CD14-positive monocyte (primary cell): ENCODE measurements around the gene FANCC. TPM values are rescaled to one million over a fixed set of nuclear protein-coding genes. Genes with fewer than 3 reads are reported as not detected.

ENCODE experiments used
- DNase-seq, 3 donors: peaks; one replicate each; pipeline ENCODE4 v3.0.0-alpha.2; 2011 to 2022
- H2AFZ ChIP-seq: 2 replicates; pipeline ENCODE4 v1.6.0; 2012; ENCODE audit warnings: mild to moderate bottlenecking, low read depth, low read length, inconsistent platforms; ENCODE audit not compliant: insufficient read depth, poor library complexity, severe bottlenecking
- H3K27ac ChIP-seq, 2 donors: 1 replicate in 1 of 2; 2 replicates in 1 of 2; pipeline ENCODE4 v1.5.1; 2012 to 2013; ENCODE audit warnings: low read length in 2 of 2, control low read depth in 1 of 2, inconsistent platforms in 1 of 2, low read depth in 1 of 2, mild to moderate bottlenecking in 1 of 2
- H3K27me3 ChIP-seq, 2 donors: one replicate each; pipeline versions ENCODE4 v1.6.0 to v1.6.1; 2011 to 2013; ENCODE audit warnings: low read length in 2 of 2; ENCODE audit not compliant: control insufficient read depth in 2 of 2, insufficient read depth in 2 of 2
- H3K36me3 ChIP-seq, 2 donors: replicated peaks in 1 of 2; 1 replicate in 1 of 2; 2 replicates in 1 of 2; pipeline versions ENCODE4 v1.5.1 to v1.6.1; 2012 to 2013; ENCODE audit warnings: low read length in 2 of 2, control low read depth in 1 of 2, inconsistent platforms in 1 of 2, mild to moderate bottlenecking in 1 of 2; ENCODE audit not compliant: insufficient read depth in 2 of 2, control insufficient read depth in 1 of 2
- H3K4me1 ChIP-seq, 2 donors: 1 replicate in 1 of 2; 2 replicates in 1 of 2; pipeline versions ENCODE4 v1.5.1 to v1.6.1; 2012 to 2013; ENCODE audit warnings: low read length in 2 of 2, control low read depth in 1 of 2, inconsistent platforms in 1 of 2, mild to moderate bottlenecking in 1 of 2, moderate library complexity in 1 of 2; ENCODE audit not compliant: insufficient read depth in 2 of 2, control insufficient read depth in 1 of 2
- H3K4me2 ChIP-seq: replicated peaks from 2 replicates; pipeline ENCODE3; 2012; ENCODE audit warnings: low read length, moderate library complexity, mild to moderate bottlenecking; ENCODE audit not compliant: poor library complexity, severe bottlenecking; ENCODE audit errors: extremely low read depth
- H3K4me3 ChIP-seq, 3 experiments: fragments of 200-600 bp in 1 of 3; sonication (generic) in 1 of 3; replicated peaks in 1 of 3; 1 replicate in 2 of 3; 2 replicates in 1 of 3; pipeline ENCODE4 v1.5.1; 2011 to 2013; ENCODE audit warnings: low read length in 3 of 3, mild to moderate bottlenecking in 3 of 3, control low read depth in 2 of 3, low read depth in 2 of 3, inconsistent platforms in 1 of 3, moderate library complexity in 1 of 3
- H3K79me2 ChIP-seq: 2 replicates; pipeline ENCODE4 v1.6.0; 2012; ENCODE audit warnings: mild to moderate bottlenecking, control low read depth, inconsistent platforms, low read length, moderate library complexity; ENCODE audit not compliant: insufficient read depth
- H3K9ac ChIP-seq: 2 replicates; pipeline ENCODE4 v1.6.0; 2017; ENCODE audit warnings: low read length, mild to moderate bottlenecking; ENCODE audit not compliant: insufficient read depth, poor library complexity, severe bottlenecking
- H3K9me3 ChIP-seq, 2 donors: replicated peaks in 1 of 2; 1 replicate in 1 of 2; 2 replicates in 1 of 2; pipeline versions ENCODE4 v1.5.1 to v1.6.1; 2012 to 2013; ENCODE audit warnings: low read length in 2 of 2, control low read depth in 1 of 2; ENCODE audit not compliant: control insufficient read depth in 1 of 2, insufficient read depth in 1 of 2
- H4K20me1 ChIP-seq: 2 replicates; pipeline ENCODE4 v1.6.0; 2012; ENCODE audit warnings: mild to moderate bottlenecking, low read length, control low read depth, moderate library complexity; ENCODE audit not compliant: insufficient read depth
- H3K27ac Mint-ChIP-seq, 7 donors: one replicate each; pipeline ENCODE4 v1.8.0; 2020; ENCODE audit warnings: mild to moderate bottlenecking in 7 of 7, mixed read lengths in 7 of 7, moderate library complexity in 6 of 7, inconsistent platforms in 2 of 7
- H3K27me3 Mint-ChIP-seq, 3 donors: one replicate each; pipeline ENCODE4 v1.8.0; 2021 to 2022; ENCODE audit warnings: low read depth in 3 of 3, mild to moderate bottlenecking in 3 of 3, mixed read lengths in 3 of 3, moderate library complexity in 3 of 3, inconsistent platforms in 1 of 3
- H3K36me3 Mint-ChIP-seq, 2 donors: one replicate each; pipeline ENCODE4 v1.8.0; 2020; ENCODE audit warnings: mixed read lengths in 2 of 2, inconsistent platforms in 1 of 2, mild to moderate bottlenecking in 1 of 2
- H3K4me1 Mint-ChIP-seq: one replicate; pipeline ENCODE4 v1.8.0; 2020; ENCODE audit warnings: mild to moderate bottlenecking, mixed read lengths
- H3K4me3 Mint-ChIP-seq, 2 donors: one replicate each; pipeline ENCODE4 v1.8.0; 2020; ENCODE audit warnings: mild to moderate bottlenecking in 2 of 2, mixed read lengths in 2 of 2, moderate library complexity in 1 of 2
- H3K9me3 Mint-ChIP-seq, 7 donors: one replicate each; pipeline ENCODE4 v1.8.0; 2020 to 2022; ENCODE audit warnings: mixed read lengths in 7 of 7, mild to moderate bottlenecking in 6 of 7, moderate library complexity in 6 of 7, inconsistent platforms in 2 of 7
- CTCF ChIP-seq: fragments of 200-600 bp; IDR thresholded peaks from one replicate; pipeline ENCODE4 v1.8.0; 2022; ENCODE audit warnings: antibody characterized with exemption, mild to moderate bottlenecking
- WGBS: methylation state at CpG from one replicate; pipeline ENCODE4 v1.1.5; 2013; ENCODE audit warnings: missing lambda C conversion rate; ENCODE audit not compliant: insufficient coverage; 5-methylcytosine and 5-hydroxymethylcytosine counted together
- intact Hi-C, 2 donors: fragments of 100-400 bp; cut with micrococcal nuclease; formaldehyde crosslinking; loops; one replicate each; pipeline versions ENCODE4 v1.15.0 to v1.15.1; 2023
- polyA plus RNA-seq, 3 donors: library from polyadenylated mRNA; depleted of rRNA in 1 of 3; unstranded in 2 of 3; stranded (reverse) in 1 of 3; fragments of 300-500 nt in 2 of 3; fragments of >200 nt in 1 of 3; fragmentation: Illumina TruSeq in 2 of 3; gene quantifications; 1 replicate in 2 of 3; 2 replicates in 1 of 3; pipeline ENCODE4 v1.2.3, GENCODE V29; 2012 to 2021

The FANCC gene
- polyA plus RNA-seq, 3 donors, result 1.2 to 2.2 (median 1.5) TPM

- H3K27ac ChIP-seq, result no peak overlapping the region
- Mint-ChIP-seq H3K27ac (no peak overlapping the region), H3K4me3 (no peak overlapping the region), H3K27me3 (no peaks in the 10 kb centered on the region), H3K9me3 (peaks cover 0 to 5% (median 2%) of the 10 kb centered on the region in 7 donors), H3K36me3 (peaks cover 5 to 8% of the 10 kb centered on the region in 2 donors), H3K4me1 (peaks cover 6% of the 10 kb centered on the region)
- no peaks in the 10 kb centered on the region for H3K79me2 ChIP-seq
- no peaks in the 10 kb centered on the region for H4K20me1 ChIP-seq
- no peak for DNase-seq
- no peaks in the 10 kb centered on the region for H3K9me3 ChIP-seq
- no peak overlapping the region for H3K4me3 ChIP-seq
- TF ChIP-seq CTCF, result no peak
- H3K9ac ChIP-seq, result no peak overlapping the region
- no peak overlapping the region for H3K4me2 ChIP-seq
- no peaks in the 10 kb centered on the region for H3K27me3 ChIP-seq
- intact Hi-C loops, result no loop called here
- no peaks in the 10 kb centered on the region for H3K4me1 ChIP-seq
- H3K36me3 ChIP-seq, result no peaks in the 10 kb centered on the region
- no peak overlapping the region for H2AFZ ChIP-seq
These were observed 91.8 kb downstream of the FANCC start for GRCh38 chr9:95225726-95226106.

- H3K36me3 Mint-ChIP-seq, result peaks cover 3% of the 10 kb centered on the region in 2 donors
- no peak overlapping the region for H3K4me2 ChIP-seq
- no peak for TF ChIP-seq CTCF
- no peak overlapping the region for H3K4me3 Mint-ChIP-seq
- H3K27me3 ChIP-seq, result no peaks in the 10 kb centered on the region
- WGBS, result 57% methylated on average over 2 of the region's 5 CpGs
- H3K9me3 ChIP-seq, result no peaks in the 10 kb centered on the region
- H3K4me1 ChIP-seq, result no peaks in the 10 kb centered on the region
- no peaks in the 10 kb centered on the region for H4K20me1 ChIP-seq
- no peak overlapping the region for H3K27ac ChIP-seq
- H3K27ac Mint-ChIP-seq, result no peak overlapping the region
- H3K9ac ChIP-seq, result no peak overlapping the region
- no peaks in the 10 kb centered on the region for H3K36me3 ChIP-seq
- H3K27me3 Mint-ChIP-seq, result no peaks in the 10 kb centered on the region
- no peak overlapping the region for H3K4me3 ChIP-seq
- peaks cover 6% of the 10 kb centered on the region for H3K4me1 Mint-ChIP-seq
- DNase-seq, result no peak
- no peaks in the 10 kb centered on the region for H3K9me3 Mint-ChIP-seq
- no peak overlapping the region for H2AFZ ChIP-seq
- H3K79me2 ChIP-seq, result no peaks in the 10 kb centered on the region
- intact Hi-C loops, result no loop called here
These were observed 92.3 kb downstream of the FANCC start for GRCh38 chr9:95225076-95225725.
